Measurements from ENCODE around the gene ELAVL1.
"Not testable (repeated sequence)": the region's sequence is repeated elsewhere in the genome, so short reads cannot be mapped to it uniquely, and the experiment has no call there.

ELAVL1 gene

DNA sequence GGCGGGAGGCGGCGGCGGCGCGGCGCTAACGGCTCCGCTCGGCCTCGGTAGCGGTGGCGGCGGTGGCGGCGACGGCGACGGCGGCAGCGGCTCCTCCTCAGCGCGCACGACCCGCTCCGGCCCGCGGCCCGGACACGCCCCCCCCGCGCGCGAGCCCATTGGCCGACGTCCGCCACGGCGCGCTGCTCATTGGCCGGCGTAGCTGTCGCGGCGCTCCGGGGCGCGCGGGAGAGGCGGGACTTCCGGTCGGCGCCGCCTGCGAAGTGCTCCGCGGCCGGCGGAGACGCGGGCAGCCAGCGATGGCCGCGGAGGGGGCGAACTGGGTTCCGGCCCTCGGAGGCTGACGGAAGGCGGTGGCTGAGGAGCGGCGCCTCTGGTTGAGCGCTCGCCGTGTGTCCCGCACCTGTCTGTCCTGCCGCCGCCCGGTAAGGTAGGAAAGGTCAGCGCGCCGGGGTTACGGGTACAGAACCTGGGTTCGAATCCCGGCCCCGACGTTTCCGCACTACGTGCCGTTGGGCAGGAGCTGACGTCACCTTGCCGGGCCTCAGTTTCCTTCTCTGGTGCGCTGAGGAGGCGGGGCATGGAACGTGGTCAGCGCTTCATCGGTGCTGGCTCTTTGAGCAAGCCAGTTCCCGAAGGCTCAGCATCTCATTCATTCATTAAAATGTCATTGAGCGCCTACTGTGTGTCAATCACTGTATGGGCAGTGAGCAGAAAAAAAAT is at the start of gene ELAVL1:
Gene ELAVL1 (minus strand): TSS at position 108 of the 723 bp plus-strand sequence. CDS start 13,826 bp downstream, outside the sequence.
- peak; percentile 95 to 98 for ATAC-seq

- no peak for ATAC-seq
These were observed 48.7 kb upstream of the ELAVL1 start for GRCh38 chr19:8054169-8054568.

DNA sequence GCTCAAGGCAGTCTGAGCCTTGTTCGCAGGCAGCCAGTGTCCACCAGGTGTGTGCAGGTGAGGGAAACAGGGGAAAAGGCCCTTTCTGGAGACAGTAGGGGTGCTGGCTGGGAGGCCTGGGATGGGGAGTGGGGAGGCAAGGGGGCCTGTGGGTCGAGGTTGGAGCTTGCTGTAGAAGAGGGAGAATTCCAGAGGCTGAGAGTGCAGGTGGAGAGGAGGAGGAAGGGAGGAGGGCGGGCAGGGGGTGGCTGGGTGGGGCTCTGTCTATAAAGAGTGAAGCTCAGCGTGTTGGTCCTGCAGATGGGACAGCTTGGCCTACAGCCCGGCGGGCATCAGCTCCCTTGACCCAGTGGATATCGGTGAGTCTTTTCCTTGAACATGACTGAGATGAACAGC is 47.0 kb upstream of the ELAVL1 start, which contains the start of gene CCL25:
Gene CCL25 (plus strand): TSS at position 297 of the 396 bp plus-strand sequence. CDS start 290 bp downstream, outside the sequence.
- ATAC-seq, result no peak

DNA sequence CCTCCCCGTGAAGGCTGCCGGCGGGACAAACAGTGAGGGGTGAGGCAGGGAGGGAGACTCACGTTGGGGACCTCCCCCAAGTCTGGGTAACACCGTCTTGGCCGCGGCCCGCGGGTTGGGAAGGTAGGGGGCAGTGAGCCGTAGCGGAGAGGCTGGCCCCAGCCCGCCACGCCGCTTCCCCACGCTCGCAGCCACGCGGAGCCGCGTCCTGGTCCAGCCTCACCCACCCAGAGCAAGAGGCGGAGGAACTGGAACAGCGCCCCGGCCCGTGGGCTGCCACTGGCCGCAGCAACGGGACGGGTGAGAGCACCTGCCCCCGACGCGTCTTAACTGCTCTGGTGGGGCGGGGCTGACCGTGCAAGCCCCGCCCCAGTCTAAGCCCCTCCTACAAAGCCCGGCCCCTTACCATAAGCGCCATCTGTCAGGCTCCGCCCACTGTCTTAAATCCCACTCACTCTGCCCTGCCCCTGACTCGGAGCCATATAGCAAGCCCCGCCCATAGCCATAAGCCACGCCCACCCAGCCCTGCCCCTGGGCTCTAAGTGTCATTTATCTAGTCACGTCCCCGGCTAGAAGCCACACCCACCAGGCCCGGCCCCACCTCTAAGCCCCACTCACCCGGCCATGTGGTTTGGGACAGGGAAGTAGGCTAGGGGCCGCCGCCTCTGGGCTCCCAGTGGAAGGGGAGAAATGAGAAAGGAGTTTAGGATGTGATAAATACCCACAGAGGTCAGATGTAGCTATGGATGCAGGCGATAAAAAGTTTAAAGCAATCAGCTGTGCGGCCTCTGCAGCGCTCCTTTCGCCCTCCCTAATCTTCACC is 45.0 kb upstream of the ELAVL1 start:
- ATAC-seq, result peak; percentile 88 to 89

- no peak for ATAC-seq
These were observed 41.2 kb upstream of the ELAVL1 start for GRCh38 chr19:8046569-8047165.

GRCh38 chr19:8045872-8046568 is 40.6 kb upstream of the ELAVL1 start:
- no peak for ATAC-seq

DNA sequence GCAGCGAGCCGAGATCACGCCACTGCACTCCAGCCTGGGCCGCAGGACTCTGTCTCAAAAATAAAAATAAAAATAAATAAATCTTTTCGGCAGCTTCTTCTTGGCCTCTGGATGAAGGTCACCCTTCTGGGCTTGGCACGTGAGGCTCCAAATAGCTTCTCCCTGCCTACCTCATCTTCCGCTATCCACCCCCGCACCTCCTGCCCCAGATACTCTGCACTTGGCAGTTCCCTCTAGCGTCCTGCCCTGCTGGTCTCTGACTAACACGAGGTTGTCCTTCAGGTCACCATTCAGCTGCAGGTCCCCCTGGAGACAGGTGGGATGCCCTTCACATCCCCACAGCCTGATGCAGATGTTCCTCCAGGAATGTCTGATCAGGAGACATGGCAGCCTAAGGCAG is 38.6 kb upstream of the ELAVL1 start:
- ATAC-seq, result no peak

DNA sequence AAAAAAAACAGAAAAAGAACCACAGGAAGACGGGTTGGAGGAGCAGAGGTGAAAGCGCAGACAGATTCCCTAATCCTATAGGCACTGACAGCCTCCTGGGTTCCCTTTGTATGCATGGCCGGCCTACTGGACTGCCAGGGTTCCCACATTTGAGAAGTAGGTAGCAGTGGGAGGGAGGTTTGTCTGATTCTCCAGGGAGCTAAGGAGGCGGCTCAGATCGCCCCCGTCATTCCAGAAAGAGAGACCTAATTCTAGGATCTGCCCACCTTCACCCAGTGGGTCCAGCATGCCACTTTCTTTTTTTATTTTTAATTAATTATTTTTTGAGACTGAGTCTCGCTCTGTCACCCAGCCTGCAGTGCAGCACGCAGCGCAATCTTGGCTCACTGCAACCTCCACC is 37.5 kb upstream of the ELAVL1 start:
- no peak for ATAC-seq

- no peak for ATAC-seq
These were observed 36.1 kb upstream of the ELAVL1 start for GRCh38 chr19:8041531-8041931.

GRCh38 chr19:8039231-8039630 is 33.8 kb upstream of the ELAVL1 start:
- no peak for ATAC-seq

- ATAC-seq, result no peak
These were observed 33.4 kb upstream of the ELAVL1 start for GRCh38 chr19:8038815-8039214.

- no peak for ATAC-seq
These were observed 31.1 kb upstream of the ELAVL1 start for GRCh38 chr19:8036434-8037099.

GRCh38 chr19:8034178-8034525 is 28.7 kb upstream of the ELAVL1 start:
- ATAC-seq, result no peak

GRCh38 chr19:8033287-8034177 is 28.1 kb upstream of the ELAVL1 start:
- ATAC-seq, result not testable (repeated sequence)

- ATAC-seq, result no peak
These were observed 25.5 kb upstream of the ELAVL1 start for GRCh38 chr19:8030960-8031359.

DNA sequence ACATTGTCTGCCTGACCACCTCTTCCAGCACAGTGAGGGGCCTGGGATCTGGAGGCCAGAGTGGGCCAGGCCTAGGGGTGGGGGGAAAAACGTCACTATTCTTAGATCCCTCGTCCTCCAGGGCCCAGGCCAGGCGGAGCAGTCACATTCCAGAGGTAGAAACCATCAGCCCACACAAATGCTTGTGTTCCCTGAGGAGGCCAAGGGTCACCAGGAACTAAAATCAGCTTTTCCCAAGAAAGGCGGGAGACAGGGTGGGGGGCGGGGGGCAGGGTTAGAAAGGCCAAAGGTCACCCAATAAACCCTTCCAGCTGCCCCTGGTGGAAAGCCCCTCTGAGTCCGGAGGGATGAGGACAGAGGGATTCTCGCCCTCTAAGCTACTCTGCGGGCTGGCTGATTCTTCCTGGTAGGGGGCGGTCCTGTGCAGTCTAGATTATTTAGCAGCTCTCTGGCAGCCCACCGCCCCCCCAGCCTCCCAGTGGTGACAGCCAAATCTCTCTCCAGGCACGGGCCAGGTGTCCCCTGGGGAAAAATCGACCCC is 23.6 kb upstream of the ELAVL1 start:
- no peak for ATAC-seq

DNA sequence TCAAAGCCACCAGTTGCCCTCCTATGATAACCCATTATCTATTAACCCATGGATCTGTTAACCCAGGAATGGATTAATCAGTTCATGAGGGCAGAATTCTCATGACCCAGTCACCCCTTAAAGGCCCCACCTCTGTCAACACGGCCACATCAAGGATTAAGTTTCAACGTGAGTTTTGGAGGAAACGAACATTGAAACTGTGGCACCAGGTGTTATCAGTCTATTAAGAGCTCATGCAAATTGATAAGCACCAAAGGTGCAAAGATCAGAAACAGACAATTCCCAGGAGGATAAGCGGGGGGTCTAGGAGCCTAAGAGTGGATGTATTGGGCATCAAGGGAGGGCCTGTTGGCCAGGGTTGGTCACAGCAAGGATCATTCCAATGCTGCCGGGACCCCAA is 19.9 kb upstream of the ELAVL1 start:
- ATAC-seq, result no peak

- not testable (repeated sequence) for ATAC-seq
These were observed 18.8 kb upstream of the ELAVL1 start for GRCh38 chr19:8024256-8024655.

- ATAC-seq, result no peak
These were observed 17.9 kb upstream of the ELAVL1 start for GRCh38 chr19:8023371-8023770.

DNA sequence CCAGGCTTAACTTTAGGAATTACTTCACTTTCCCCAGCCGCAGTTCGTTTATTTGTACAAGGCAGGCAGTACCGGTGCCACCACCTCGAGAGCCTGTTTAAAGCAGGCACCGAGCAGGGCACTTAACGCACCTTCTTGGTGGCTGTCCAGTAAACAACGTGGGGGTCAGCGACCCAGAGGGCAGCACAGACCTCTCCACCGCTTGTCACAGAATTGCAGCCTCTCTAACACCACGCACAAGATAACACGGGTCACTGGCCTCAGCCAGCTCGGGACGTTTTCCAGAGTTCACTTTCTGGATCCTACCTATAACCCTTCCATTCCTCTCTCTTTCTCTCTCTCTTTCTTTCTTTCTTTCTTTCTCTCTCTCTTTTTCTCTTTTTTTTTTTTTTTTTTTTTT is 16.8 kb upstream of the ELAVL1 start:
- no peak for ATAC-seq

DNA sequence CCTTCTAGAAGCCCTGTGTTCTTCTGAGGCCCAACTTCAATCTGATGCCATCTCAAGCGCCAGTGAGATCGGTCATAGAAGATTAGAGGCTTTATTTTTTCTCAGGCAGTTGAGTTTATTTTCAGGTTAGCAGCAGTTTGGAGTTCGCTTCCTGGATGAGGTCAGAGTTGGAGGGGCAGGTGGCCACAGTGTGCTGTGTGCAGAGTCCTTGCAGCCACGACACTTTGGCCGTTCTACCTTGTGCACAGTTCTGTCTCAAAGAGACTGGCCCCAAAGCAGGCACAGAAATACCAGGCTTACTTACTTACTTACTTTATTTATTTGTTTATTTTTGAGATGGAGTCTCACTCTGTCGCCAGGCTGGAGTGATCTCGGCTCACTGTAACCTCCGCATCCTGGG is 15.9 kb upstream of the ELAVL1 start:
- ATAC-seq, result no peak

All from activated CD4-positive, CD25-positive, alpha-beta regulatory T cell treated with anti-CD3 and anti-CD28 coated beads, Interleukin-2, amount 50 U/mL, for 24 hours (primary cell).